PC-3 (cell line): Measurements from ENCODE around the gene SLC39A11. TPM values are rescaled to one million over a fixed set of nuclear protein-coding genes. Genes with fewer than 3 reads are reported as not detected.

Experiments
- ATAC-seq: fragments of 200-7000 bp; cut with Tn5 transposase; 2 replicates; pipeline ENCODE4 v1.9.1; 2020; ENCODE audit warnings: mild to moderate bottlenecking, moderate library complexity
- BruUV-seq: library from RNA; stranded (reverse); fragments of 400-500 nt; replicated peaks from 2 replicates; lab custom pipeline; 2021; lab: Mats Ljungman, UMichigan
- CTCF ChIA-PET: fragments of 300-600 bp; sonication (Branson Sonifier 250); formaldehyde crosslinking; loops from one replicate; lab custom pipeline; 2022; ENCODE audit warnings: antibody characterized with exemption; lab: Charles Lee
- POLR2A ChIA-PET: fragments of 300-600 bp; sonication (Branson Sonifier 250); formaldehyde crosslinking; loops from one replicate; lab custom pipeline; 2022; ENCODE audit warnings: antibody characterized with exemption; ENCODE audit not compliant: unreplicated experiment; lab: Charles Lee
- DNase-seq: peaks from one replicate; pipeline ENCODE4 v3.0.0-alpha.2; 2015
- H2AFZ ChIP-seq: fragments of 300-600 bp; sonication (generic); 2 replicates; pipeline ENCODE4 v1.6.0; 2016; ENCODE audit warnings: antibody characterized with exemption, low read length
- H3F3A ChIP-seq: fragments of 300-600 bp; sonication (generic); one replicate; pipeline ENCODE4 v1.6.0; 2017; ENCODE audit warnings: antibody characterized with exemption, low read length, control low read depth, mild to moderate bottlenecking; ENCODE audit not compliant: unreplicated experiment
- H3K27ac ChIP-seq: fragments of 300-600 bp; sonication (generic); 2 replicates; pipeline ENCODE4 v1.5.1; 2016; ENCODE audit warnings: mild to moderate bottlenecking, low read length
- H3K27me3 ChIP-seq: fragments of 300-600 bp; sonication (generic); 2 replicates; pipeline ENCODE4 v1.6.1; 2016; ENCODE audit warnings: low read length, mixed read lengths
- H3K36me3 ChIP-seq: fragments of 300-600 bp; sonication (generic); 2 replicates; pipeline ENCODE4 v1.6.1; 2016; ENCODE audit warnings: low read depth, mixed run types, low read length, mixed read lengths
- H3K4me1 ChIP-seq: fragments of 300-600 bp; sonication (generic); 2 replicates; pipeline ENCODE4 v1.5.1; 2016; ENCODE audit warnings: low read length; ENCODE audit not compliant: insufficient read depth
- H3K4me2 ChIP-seq: fragments of 300-600 bp; sonication (generic); 2 replicates; pipeline ENCODE4 v1.6.0; 2016; ENCODE audit warnings: low read length
- H3K4me3 ChIP-seq: fragments of 300-600 bp; sonication (generic); 2 replicates; pipeline ENCODE4 v1.5.1; 2016; ENCODE audit warnings: mild to moderate bottlenecking, low read length, mixed read lengths
- H3K79me2 ChIP-seq: fragments of 300-600 bp; sonication (generic); 2 replicates; pipeline ENCODE4 v1.6.1; 2017; ENCODE audit warnings: low read length, mixed read lengths
- H3K9ac ChIP-seq: fragments of 300-600 bp; sonication (generic); 2 replicates; pipeline ENCODE4 v1.6.0; 2016; ENCODE audit warnings: mild to moderate bottlenecking, low read length
- H3K9me2 ChIP-seq: fragments of 300-600 bp; sonication (generic); replicated peaks from 2 replicates; pipeline ENCODE4 v1.6.1; 2016; ENCODE audit warnings: mixed run types, low read length, mixed read lengths
- H3K9me3 ChIP-seq: fragments of 300-600 bp; sonication (generic); 2 replicates; pipeline ENCODE4 v1.6.1; 2016; ENCODE audit warnings: low read length, mixed read lengths
- H4K20me1 ChIP-seq: fragments of 300-600 bp; sonication (generic); 2 replicates; pipeline ENCODE4 v1.6.1; 2016; ENCODE audit warnings: low read length, mixed read lengths
- CTCF ChIP-seq: fragments of 300-600 bp; sonication (generic); conservative IDR thresholded peaks from 2 replicates; pipeline ENCODE4 v1.5.1; 2017; ENCODE audit warnings: antibody characterized with exemption, low read depth, mild to moderate bottlenecking, low read length
- EZH2 ChIP-seq: fragments of 300-600 bp; sonication (generic); IDR thresholded peaks from one replicate; pipeline ENCODE4 v1.6.1; 2017; ENCODE audit warnings: antibody characterized with exemption, mild to moderate bottlenecking, low read length; ENCODE audit not compliant: unreplicated experiment
- EZH2phosphoT487 ChIP-seq: fragments of 300-600 bp; sonication (generic); IDR thresholded peaks from 2 replicates; pipeline ENCODE4 v1.6.1; 2018; ENCODE audit warnings: mild to moderate bottlenecking, antibody characterized with exemption, low read length, borderline replicate concordance
- intact Hi-C: fragments of 100-400 bp; cut with micrococcal nuclease; formaldehyde crosslinking; loops from 2 replicates; pipeline ENCODE4 v1.9.0; 2023
- total RNA-seq: library from RNA; depleted of rRNA; stranded (reverse); fragments of >200 nt; gene quantifications from 2 replicates; pipeline ENCODE4 v1.2.3, GENCODE V29; 2014

SLC39A11 gene
- total RNA-seq, 1 experiment from 2014 or later: 37.7 TPM

GRCh38 chr17:72839131-72839725 is 253.3 kb downstream of the SLC39A11 start:
- DNase-seq (no peak), ATAC-seq (no peak)
- no peak overlapping the region for H3K4me2 ChIP-seq
- ChIA-PET CTCF (no interaction called here), POLR2A (no interaction called here)
- intact Hi-C loops: no loop called here
- H3K9me3 ChIP-seq: no peaks in the 10 kb centered on the region
- H3F3A ChIP-seq: no peaks in the 10 kb centered on the region
- no peak overlapping the region for H3K9ac ChIP-seq
- no peaks in the 10 kb centered on the region for H3K27me3 ChIP-seq
- no peak overlapping the region for H3K4me3 ChIP-seq
- no peaks in the 10 kb centered on the region for H4K20me1 ChIP-seq
- no peak overlapping the region for H3K27ac ChIP-seq
- H2AFZ ChIP-seq: no peak overlapping the region
- no TSS peak for BruUV-seq
- H3K36me3 ChIP-seq: no peaks in the 10 kb centered on the region
- TF ChIP-seq CTCF (no peak), EZH2 (no peak), EZH2phosphoT487 (no peak)
- H3K79me2 ChIP-seq: no peaks in the 10 kb centered on the region
- H3K4me1 ChIP-seq: no peaks in the 10 kb centered on the region
- H3K9me2 ChIP-seq: no peaks in the 10 kb centered on the region

GRCh38 chr17:72838581-72838980 is 253.9 kb downstream of the SLC39A11 start:
- Histone ChIP-seq H3K9ac (no peak overlapping the region), H4K20me1 (no peaks in the 10 kb centered on the region), H3F3A (no peaks in the 10 kb centered on the region), H3K4me3 (no peak overlapping the region), H3K4me2 (no peak overlapping the region), H3K36me3 (no peaks in the 10 kb centered on the region), H3K9me2 (no peaks in the 10 kb centered on the region), H3K27me3 (no peaks in the 10 kb centered on the region), H2AFZ (no peak overlapping the region), H3K79me2 (no peaks in the 10 kb centered on the region), H3K27ac (no peak overlapping the region), H3K9me3 (no peaks in the 10 kb centered on the region), H3K4me1 (no peaks in the 10 kb centered on the region)
- ChIA-PET POLR2A (no interaction called here), CTCF (no interaction called here)
- DNase-seq (no peak), ATAC-seq (no peak)
- no TSS peak for BruUV-seq
- no peak for TF ChIP-seq EZH2phosphoT487
- no peak for TF ChIP-seq EZH2
- no peak for TF ChIP-seq CTCF
- intact Hi-C loops: no loop called here

DNA sequence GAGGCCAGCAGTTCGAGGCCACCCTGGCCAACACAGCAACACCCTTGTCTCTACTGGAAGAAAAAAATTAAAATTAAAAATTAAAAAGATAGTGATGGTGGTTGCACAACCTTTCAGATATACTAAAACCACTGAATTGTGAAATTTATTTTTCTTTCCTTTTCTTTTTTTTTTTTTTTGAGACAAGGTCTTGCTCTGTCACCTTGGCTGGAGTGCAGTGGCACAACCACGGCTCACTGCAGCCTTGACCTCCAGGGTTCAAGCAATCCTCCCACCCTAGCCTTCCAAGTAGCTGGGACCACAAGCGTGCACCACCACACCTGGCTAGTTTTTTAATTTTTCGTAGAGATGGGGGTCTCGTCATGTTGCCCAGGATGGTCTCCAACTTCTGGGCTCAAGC is 254.4 kb downstream of the SLC39A11 start:
- TF ChIP-seq EZH2phosphoT487 (no peak), CTCF (no peak), EZH2 (no peak)
- H4K20me1 ChIP-seq: no peaks in the 10 kb centered on the region
- ATAC-seq: no peak
- no peaks in the 10 kb centered on the region for H3K27me3 ChIP-seq
- no peaks in the 10 kb centered on the region for H3K36me3 ChIP-seq
- H3K9me2 ChIP-seq: no peaks in the 10 kb centered on the region
- no peak overlapping the region for H3K4me2 ChIP-seq
- no peak for DNase-seq
- no peak overlapping the region for H2AFZ ChIP-seq
- H3K4me3 ChIP-seq: no peak overlapping the region
- ChIA-PET CTCF (no interaction called here), POLR2A (no interaction called here)
- H3K9ac ChIP-seq: no peak overlapping the region
- H3K9me3 ChIP-seq: no peaks in the 10 kb centered on the region
- H3K79me2 ChIP-seq: no peaks in the 10 kb centered on the region
- no peaks in the 10 kb centered on the region for H3F3A ChIP-seq
- H3K4me1 ChIP-seq: no peaks in the 10 kb centered on the region
- intact Hi-C loops: no loop called here
- H3K27ac ChIP-seq: no peak overlapping the region
- BruUV-seq: no TSS peak
